ENCODE results near the gene NCAPD2.

NCAPD2 gene, protein sequence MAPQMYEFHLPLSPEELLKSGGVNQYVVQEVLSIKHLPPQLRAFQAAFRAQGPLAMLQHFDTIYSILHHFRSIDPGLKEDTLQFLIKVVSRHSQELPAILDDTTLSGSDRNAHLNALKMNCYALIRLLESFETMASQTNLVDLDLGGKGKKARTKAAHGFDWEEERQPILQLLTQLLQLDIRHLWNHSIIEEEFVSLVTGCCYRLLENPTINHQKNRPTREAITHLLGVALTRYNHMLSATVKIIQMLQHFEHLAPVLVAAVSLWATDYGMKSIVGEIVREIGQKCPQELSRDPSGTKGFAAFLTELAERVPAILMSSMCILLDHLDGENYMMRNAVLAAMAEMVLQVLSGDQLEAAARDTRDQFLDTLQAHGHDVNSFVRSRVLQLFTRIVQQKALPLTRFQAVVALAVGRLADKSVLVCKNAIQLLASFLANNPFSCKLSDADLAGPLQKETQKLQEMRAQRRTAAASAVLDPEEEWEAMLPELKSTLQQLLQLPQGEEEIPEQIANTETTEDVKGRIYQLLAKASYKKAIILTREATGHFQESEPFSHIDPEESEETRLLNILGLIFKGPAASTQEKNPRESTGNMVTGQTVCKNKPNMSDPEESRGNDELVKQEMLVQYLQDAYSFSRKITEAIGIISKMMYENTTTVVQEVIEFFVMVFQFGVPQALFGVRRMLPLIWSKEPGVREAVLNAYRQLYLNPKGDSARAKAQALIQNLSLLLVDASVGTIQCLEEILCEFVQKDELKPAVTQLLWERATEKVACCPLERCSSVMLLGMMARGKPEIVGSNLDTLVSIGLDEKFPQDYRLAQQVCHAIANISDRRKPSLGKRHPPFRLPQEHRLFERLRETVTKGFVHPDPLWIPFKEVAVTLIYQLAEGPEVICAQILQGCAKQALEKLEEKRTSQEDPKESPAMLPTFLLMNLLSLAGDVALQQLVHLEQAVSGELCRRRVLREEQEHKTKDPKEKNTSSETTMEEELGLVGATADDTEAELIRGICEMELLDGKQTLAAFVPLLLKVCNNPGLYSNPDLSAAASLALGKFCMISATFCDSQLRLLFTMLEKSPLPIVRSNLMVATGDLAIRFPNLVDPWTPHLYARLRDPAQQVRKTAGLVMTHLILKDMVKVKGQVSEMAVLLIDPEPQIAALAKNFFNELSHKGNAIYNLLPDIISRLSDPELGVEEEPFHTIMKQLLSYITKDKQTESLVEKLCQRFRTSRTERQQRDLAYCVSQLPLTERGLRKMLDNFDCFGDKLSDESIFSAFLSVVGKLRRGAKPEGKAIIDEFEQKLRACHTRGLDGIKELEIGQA (N-terminal part only)

DNA sequence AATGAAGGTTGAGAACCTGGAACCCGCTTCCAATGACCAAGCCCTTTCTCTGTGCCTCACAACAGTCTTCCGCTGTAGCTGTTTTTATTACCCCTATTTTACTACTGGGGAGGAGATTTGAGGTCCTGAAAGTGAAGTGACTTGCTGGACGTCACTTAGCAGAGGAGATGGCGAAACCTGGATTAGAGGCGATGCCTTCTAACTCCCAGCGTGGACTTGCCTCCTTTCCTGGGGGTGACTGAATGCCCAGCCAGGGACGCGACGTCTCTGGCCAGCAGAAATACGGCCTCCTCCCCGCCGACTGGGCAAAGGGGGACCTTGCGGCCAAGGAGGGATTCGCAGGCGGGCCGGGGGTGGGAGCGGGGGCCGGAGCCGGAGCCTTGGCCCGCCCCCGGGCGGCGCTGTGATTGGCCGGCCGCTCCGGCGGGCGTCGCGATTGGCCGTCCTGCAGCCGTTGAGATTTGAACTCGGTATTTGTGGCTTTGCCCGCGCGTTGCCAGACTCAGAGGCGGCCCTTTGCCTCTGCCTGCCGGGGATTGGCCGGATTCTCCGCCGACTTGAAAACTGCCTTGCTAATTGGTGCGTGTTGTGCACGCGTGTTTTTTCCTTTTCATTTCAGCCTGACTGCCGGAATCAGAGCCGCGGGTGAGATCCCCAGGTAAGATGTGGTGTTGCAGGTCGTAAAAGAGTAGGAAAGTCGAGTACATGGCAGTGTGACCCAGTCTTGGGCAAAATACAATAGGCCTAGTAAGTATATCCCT lies at the start of gene NCAPD2:
NCAPD2 (plus strand) TSS at position 606 of the 761 bp plus-strand sequence. CDS start 997 bp downstream, outside the sequence.
- peak; percentile 95 for DNase-seq

DNA sequence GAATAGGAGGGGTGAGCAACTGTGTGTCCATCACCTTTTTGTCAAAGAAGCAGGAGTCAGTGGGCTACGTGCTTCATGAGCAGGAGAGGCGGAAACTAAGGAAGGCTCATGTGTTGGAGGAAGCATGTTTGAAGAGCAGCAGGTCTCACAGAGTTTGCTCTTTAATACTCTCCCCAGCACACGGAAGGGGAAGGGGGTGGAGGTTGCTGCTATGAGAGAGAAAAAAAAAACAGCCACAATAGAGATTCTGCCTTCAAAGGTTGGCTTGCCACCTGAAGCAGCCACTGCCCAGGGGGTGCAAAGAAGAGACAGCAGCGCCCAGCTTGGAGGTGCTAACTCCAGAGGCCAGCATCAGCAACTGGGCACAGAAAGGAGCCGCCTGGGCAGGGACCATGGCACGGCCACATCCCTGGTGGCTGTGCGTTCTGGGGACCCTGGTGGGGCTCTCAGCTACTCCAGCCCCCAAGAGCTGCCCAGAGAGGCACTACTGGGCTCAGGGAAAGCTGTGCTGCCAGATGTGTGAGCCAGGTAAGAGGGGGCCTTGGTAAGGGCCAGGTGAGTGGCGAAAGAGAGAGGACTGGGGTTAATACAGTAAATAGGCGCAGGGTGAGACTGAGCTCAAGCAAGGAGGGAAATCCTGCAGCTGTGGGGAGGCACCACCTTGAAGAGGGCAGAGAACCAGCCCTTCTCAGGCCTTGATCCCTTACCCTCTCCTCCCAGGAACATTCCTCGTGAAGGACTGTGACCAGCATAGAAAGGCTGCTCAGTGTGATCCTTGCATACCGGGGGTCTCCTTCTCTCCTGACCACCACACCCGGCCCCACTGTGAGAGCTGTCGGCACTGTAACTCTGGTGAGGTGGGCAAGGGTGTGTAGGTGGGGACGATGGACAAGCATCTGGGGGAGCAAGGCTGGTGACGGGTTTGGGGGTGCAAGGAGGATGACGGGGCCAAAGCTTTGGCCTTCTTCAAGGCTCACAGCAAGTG lies 48.9 kb upstream of the NCAPD2 start, which contains the start of gene CD27:
CD27 (plus strand) TSS at position 252 of the 985 bp plus-strand sequence; CDS start at position 393, 141 bp downstream.
- DNase-seq = no peak

DNA sequence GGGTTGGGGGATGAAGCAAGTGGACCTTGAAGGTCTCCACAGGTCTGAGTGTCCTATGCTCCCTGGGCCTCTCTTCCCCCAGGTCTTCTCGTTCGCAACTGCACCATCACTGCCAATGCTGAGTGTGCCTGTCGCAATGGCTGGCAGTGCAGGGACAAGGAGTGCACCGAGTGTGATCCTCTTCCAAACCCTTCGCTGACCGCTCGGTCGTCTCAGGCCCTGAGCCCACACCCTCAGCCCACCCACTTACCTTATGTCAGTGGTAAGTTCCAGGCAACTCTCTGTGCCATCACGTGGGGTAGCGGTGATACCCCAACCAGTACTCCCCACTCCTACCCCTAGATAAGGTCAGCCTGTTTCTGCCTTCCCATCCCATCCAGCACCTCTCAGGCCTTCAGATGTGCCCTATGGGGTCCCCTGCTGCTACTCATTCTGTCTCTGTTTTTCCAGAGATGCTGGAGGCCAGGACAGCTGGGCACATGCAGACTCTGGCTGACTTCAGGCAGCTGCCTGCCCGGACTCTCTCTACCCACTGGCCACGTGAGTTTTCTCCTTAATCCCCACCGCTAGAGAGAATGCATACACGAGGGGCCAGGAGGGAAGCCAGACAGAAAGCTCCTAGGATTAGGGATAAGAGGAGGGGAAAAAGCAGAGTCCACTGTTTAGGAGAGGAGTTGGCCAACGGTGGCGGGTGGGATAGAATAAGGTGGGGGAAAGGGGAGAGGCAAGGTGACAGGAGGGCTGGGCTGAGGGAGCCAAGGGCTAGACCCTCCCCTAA lies 43.6 kb upstream of the NCAPD2 start:
- no peak for DNase-seq

DNA sequence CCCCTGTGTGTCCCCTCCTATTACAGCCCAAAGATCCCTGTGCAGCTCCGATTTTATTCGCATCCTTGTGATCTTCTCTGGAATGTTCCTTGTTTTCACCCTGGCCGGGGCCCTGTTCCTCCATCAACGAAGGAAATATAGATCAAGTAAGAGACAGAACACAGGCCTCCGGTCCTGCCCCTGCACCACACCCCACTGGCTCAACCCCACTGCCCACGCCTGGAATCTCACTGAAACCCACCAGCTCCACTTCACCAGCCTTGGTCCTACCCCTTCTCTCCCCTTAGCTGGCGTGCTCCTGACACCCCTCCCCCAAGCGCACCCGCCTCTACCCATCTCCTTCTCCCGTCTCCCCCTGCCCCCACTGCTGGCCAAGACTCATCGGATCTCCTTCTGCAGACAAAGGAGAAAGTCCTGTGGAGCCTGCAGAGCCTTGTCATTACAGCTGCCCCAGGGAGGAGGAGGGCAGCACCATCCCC lies 43.0 kb upstream of the NCAPD2 start:
- DNase-seq = no peak

DNA sequence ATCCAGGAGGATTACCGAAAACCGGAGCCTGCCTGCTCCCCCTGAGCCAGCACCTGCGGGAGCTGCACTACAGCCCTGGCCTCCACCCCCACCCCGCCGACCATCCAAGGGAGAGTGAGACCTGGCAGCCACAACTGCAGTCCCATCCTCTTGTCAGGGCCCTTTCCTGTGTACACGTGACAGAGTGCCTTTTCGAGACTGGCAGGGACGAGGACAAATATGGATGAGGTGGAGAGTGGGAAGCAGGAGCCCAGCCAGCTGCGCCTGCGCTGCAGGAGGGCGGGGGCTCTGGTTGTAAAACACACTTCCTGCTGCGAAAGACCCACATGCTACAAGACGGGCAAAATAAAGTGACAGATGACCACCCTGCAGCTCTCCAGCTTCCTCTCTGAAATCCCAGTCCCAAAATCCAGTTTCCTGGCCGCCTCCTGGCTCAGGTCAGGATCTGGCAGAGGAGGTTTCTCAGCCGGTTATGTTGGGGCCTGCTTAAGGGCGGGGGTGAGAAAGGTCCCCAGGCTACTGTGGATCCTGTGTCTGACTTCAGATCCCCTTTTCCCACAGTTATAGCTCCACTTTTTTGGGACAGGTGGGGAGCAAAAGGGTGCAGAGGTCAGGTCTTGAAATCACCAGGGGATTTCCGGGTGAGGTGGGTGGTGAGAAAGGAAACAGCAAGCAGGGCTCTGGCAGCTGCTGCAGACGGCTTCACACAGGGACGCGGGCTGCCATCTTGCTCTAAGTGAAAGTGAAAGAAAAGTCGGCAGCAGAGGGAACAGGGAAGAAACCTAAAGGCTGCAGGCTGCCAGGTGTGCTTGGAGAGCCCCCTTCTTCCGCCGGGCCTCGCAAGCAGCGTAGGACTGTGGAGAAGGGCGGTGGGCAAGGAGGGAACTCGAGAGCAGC lies 42.3 kb upstream of the NCAPD2 start, which contains the start of gene TAPBPL:
TAPBPL (plus strand) TSS at position 695 of the 897 bp plus-strand sequence. CDS start 207 bp downstream, outside the sequence.
- peak; percentile 87 for DNase-seq

DNA sequence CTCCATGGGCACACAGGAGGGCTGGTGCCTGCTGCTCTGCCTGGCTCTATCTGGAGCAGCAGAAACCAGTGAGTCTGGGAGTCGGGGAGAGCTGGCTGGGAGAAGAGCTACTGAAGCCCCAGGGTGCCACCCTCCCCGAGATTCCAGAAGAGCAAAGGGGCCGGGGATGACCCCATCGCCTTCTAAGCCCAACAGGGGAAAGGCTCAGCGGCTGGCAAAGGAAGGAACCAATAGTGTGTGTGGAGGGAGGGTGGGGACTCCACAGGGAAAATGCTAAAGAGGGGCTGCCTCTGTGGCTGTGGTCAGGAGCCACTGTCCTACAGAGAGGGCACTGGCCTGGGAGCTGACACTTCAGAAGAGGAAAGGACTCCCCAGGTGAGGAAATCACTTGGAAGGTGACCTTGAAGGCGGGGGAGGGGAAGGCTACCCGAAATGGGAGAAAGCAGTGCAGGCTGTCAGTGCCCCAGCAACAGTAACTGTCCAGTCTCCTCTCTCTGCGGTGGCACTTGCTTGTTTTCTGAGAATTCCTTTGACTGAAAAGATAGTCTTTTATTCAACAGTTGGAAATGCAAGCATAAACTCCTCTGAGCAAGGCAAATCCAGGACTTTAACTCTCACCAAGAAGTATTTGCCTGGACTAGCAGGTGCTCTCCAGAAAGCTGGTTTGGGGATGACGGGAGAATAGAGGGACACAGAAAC lies 41.5 kb upstream of the NCAPD2 start:
- no peak for DNase-seq

DNA sequence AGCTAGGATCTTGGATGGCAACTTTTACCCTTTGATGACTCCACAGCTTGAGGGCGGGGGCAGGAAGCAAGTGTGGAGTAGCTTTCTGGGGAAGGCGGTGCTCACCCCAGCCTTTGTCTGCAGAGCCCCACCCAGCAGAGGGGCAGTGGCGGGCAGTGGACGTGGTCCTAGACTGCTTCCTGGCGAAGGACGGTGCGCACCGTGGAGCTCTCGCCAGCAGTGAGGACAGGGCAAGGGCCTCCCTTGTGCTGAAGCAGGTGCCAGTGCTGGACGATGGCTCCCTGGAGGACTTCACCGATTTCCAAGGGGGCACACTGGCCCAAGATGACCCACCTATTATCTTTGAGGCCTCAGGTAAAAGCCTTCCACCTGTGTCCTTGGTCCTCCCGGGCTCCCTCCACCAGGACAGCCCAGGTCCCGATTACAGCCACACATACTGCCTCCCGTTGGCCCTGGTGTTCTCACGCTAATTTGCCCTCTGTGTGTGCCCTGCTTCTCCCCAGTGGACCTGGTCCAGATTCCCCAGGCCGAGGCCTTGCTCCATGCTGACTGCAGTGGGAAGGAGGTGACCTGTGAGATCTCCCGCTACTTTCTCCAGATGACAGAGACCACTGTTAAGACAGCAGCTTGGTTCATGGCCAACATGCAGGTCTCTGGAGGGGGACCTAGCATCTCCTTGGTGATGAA lies 40.8 kb upstream of the NCAPD2 start:
- DNase-seq = no peak

DNA sequence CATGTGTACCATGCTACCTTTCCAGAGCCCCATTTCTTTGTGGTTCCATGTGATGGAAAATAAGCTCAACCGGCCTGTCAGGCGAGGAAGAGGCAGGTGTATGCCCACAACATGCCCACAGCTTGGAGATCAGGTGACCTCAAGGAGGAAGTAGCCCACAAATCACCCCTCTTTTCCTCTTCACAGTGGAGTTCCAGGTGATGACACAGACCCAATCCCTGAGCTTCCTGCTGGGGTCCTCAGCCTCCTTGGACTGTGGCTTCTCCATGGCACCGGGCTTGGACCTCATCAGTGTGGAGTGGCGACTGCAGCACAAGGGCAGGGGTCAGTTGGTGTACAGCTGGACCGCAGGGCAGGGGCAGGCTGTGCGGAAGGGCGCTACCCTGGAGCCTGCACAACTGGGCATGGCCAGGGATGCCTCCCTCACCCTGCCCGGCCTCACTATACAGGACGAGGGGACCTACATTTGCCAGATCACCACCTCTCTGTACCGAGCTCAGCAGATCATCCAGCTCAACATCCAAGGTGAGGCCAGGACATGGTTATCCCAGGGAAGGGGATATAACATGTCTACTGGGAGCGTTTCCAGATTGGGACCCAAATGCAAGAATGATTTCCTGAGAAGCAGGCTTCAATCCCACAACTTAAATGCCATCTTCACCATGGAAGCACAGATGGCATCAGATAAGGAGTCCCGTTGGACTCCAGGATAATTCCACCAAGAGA lies 36.5 kb upstream of the NCAPD2 start:
- DNase-seq = no peak

DNA sequence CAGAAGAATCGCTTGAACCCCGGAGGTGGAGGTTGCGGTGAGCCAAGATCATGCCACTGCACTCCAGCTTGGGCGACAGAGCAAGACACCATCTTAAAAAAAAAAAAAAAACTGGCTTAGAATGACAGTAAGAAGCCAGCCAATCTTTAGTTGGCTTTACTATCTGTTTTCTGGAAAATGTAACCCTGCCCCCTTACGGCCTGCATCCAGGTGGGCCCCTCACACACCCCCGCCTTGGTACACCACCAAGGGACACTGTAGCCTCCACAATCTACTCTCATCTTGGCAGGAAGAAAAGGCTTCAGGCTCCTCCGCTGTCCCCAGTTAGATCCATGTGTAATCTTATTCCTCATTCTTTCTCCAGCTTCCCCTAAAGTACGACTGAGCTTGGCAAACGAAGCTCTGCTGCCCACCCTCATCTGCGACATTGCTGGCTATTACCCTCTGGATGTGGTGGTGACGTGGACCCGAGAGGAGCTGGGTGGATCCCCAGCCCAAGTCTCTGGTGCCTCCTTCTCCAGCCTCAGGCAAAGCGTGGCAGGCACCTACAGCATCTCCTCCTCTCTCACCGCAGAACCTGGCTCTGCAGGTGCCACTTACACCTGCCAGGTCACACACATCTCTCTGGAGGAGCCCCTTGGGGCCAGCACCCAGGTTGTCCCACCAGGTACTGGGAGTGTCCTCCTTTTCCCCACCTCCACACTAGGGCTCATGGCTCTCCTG lies 35.5 kb upstream of the NCAPD2 start:
- no peak for DNase-seq

DNA sequence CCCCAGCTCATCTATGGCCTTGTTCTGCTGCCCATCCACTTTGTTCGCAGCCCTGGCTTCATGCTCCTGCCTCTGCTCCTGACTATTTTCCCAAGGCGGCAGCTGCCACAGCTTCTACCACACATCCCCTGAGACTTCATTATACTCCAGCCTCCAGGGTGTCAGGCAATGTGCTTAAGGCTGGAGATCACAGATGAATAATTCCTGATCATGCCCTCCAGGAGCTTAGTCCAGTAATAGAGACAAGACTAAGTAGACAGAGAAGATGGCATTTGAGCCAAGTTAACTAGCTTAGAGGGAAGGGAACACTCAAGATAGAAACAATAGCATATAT lies 34.9 kb upstream of the NCAPD2 start:
- DNase-seq = no peak

DNA sequence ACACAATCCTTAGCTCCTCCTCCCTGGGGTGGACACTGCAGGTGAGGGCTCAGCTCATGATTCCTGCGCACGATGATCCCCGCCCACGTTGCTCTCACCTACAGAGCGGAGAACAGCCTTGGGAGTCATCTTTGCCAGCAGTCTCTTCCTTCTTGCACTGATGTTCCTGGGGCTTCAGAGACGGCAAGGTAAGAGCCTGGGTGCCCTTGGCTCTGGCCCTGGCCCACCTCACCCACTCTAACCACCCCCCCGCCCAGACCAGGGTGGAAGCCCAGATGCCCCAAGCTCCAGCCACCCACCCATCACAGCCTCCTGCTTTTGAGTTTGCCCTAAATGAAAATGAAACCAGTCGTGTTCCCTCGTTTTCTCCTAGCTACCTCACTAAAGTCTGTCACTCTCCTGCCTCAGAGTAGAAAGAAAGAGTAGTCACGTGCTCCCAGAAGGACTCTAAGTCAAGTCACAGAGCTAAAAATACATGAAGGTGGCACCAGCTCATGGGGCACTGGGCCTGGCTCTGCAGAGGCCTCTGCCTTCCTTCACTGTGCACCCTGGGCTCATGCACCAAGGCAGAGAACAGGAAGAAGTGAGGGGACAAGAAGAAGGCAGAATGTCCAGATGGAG lies 33.0 kb upstream of the NCAPD2 start:
- DNase-seq = no peak

DNA sequence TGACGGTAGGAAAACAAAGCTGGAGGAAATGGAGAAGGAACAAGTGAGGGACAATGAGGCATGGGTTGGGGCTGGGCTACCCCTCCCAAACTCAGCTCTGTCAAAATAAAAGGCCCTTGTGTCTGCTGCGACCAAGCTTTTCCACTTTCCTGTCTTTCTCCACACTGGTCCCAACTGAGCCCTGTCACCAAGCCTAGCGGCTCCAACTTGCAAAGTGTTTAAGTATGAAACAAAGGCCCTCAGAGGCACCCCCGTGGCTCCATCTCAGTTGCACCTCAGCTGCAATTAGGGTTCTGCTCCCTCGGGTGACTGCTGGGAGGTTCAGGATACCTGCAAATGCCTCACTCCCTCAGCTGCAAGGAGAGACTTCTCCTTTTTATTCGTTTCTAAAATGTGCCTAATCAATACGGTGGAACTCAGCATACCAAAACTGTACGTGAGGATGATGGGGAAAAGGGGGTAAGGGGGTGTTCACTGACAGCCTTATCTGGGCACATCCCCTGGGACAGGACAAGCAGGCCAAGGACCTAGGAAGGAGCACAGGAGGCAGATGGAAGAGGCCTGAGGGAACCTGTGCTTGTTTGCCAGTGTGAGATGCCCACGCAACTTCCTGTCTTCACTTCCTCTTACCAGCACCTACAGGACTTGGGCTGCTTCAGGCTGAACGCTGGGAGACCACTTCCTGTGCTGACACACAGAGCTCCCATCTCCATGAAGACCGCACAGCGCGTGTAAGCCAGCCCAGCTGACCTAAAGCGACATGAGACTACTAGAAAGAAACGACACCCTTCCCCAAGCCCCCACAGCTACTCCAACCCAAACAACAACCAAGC lies 32.3 kb upstream of the NCAPD2 start:
- no peak for DNase-seq

DNA sequence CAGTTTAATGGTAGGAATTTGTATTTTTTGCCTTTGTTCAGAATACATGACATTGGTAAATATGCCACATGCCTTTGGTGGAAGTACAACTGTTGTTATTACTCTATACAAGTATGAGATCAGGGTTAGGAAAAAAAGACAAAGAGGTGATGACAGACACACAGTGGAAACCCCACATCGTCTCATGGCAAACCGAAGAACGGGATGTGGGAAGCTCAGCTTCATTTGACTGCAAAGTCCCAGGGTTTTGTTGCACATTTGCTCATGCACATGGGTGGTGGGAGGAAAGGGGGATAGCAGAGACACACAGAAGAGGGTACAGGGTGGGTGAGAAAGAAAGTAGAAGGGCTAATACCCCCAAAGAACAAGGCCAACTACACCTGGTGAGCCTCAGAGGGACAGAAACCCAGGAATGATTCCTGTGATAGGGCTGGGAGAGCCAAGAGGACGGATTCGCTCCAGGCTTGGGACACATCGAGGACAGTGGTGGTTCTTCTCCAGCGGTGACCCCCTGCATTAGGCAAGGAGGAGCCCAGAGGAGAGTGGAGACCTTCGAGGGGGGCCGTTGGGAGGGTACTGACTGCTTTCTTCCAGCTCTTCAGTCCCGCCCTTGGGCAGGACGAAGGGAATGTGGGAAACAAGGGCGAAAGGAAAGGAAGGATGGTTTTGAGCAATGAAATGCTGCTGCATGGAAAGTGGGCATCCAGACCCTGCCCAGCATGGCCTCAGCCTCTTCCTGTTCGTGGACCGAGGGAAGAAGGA lies 31.5 kb upstream of the NCAPD2 start:
- no peak for DNase-seq

DNA sequence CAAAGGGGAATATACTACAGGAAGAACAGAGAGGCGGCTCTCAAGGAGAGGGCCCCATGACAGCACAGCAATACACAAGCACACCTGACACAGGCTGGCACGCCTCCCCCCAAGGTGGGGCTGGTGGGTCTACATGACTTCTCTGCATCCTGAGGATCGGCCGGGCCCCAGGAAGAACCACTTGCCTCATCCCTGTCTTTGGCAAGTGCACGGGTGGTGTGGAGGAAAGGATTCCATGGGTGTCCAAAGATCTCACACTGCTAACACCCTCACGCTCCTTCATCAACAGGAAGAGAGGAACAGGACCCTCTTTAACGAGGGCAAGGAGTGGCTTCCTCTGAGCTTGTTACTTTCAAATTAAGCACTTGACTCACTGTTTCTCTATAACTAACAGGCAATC lies 30.7 kb upstream of the NCAPD2 start:
- no peak for DNase-seq
